ENCODE results near the gene MBD3.

MBD3 gene

DNA sequence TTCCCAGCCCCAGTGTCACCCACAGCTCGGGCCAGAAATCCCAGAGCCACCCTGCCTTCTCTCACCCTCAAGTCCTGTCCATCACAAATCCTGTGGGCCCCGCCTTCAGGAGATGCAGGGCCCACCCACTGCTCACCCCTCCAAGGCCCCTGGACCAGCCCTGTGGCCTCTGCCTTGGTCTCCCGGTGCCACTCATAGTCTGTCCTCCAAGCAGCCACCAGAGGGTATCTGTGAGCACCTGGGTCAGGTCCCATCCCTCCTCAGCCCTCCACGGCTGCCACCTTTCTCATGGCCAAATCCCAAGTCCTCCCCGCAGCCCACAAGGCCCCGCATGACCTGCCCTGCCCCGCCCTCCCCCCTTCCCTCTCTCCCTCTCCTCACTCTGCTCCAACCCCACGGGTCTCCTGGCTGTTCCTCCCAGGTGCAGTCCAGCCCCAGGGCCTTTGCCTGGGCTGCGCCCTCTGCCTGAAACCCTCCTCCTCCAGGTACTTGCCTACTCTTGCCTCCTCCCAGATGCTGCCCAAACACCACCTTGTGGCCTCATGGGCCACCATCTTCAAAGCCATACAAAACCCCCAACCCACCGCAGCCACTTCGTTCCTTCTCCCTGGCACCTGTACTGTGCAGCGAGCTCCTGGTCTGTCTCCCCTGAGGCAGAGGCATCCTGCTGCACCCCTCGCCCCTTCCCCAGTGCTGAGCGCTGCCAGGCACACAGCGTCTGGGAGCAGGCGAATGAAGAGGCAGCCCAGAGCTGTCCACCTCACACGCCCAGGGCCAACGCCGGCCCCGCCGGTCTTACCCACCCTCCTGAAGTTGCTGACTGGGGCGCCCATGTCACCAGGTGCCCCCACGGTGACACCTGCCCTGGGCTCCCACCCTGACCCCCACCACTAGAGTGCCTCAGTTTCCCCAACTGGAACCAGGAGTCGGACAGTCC lies 25.8 kb upstream of the MBD3 start:
- DNase-seq = peak; percentile 13

DNA sequence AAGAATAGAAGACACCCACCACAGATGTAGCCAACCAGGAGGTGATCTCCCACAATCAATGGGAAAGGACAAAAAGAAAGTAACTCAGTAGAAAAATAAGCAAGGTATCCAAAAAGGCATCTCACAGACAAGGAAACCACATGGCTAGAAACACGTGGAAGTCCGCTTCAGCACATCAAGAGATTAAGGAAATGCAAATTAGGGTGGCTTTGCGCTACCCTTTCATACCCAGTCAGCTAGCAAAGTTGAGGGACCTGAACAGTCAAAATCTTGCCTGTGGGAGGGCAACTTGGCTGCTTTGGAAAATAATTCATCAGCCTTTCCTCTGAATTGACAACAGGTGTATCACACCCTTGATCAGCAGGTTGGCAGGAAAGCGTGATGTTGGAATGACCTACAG lies 24.2 kb upstream of the MBD3 start:
- no peak for DNase-seq

DNA sequence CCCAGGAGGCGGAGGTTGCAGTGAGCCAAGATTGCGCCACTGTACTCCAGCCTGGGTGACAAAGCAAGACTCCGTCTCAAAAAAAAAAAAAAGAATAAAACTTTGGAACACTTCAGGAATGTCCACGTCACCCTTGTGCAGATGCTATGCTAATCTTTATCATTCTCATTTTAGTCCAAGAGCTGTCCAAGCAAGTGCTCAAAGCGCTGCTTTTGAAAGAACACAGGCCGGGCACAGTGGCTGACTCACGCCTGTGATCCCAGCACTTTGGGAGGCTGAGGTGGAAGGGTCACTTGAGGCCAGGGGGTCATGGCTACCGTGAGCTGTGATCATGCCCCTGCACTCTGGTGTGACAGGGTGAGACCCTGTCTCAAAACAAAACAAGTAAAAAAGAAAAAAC lies 23.7 kb upstream of the MBD3 start:
- no peak for DNase-seq

DNA sequence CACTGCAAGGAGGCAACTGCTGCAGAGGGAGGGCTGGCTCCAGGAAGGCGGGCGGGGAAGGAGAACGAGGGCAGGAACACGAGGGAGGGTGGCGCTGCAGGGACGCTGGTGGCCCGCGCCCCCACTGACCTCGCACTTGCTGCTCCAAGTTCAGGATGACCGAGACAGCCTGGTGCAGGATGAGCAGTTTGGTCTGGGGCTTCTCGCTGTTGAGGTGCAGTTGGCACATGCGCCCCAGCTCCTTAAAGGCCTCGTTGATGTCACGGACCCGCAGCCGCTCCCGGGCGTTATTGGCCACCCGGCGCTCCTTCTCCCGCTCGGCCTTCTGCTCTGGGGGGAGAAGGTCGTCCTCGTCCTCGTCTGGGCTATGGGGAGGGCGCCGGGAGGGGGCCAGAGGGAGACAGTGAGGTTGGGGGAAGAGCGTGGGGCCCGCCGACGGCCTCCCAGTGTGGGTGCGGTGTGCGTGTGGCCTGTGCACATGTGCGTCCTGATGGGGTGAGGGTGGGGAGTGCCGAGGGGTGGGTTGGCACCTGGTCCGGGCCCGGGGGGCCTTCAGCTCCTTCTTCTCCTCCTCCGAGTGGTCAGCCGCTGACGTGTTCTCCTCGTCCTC lies 22.6 kb upstream of the MBD3 start:
- DNase-seq = no peak

DNA sequence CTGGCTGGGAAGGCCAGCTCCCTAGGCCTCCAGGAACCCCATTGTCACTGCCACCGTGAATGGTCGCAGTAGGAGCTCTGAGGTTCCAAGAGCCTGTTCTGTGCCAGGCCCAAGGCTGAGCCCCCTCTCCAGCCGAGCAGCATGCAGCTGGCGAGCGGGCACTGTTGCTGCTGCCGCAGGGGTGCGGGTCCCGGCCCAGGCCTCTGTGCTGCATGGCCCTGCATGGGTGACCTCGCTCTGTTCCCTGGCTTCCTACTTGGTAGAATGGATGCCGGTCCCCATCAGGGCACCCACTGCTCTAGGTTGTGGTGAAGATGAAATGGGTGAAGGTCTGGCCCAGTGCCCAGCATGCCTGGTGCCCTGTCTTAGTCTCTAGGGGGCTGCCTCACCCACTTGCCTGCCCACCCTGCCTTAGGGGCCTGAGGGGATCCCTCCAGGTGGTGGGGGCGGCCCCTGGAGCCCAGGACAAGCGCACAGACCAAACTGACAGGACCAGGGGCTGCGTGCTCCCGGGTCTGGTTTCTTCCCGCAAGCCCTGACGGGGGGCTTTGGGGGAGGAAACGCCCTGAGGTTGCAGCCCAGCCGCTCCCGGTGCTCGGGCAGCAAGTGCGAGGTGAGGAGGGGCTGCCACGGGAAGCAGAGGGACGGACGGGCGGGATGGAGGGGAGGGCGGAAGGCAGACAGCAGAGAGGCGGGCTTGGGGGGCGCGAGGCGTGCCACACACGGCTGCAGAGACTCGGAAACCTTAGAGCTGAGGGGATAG lies 21.3 kb upstream of the MBD3 start:
- no peak for DNase-seq

- no peak for DNase-seq
Observed at GRCh38 chr19:1613146-1613545, 20.5 kb upstream of the MBD3 start.

- DNase-seq = no peak
Observed at GRCh38 chr19:1612114-1613086, 19.7 kb upstream of the MBD3 start.

GRCh38 chr19:1611353-1611752 lies 18.7 kb upstream of the MBD3 start:
- DNase-seq = no peak

DNA sequence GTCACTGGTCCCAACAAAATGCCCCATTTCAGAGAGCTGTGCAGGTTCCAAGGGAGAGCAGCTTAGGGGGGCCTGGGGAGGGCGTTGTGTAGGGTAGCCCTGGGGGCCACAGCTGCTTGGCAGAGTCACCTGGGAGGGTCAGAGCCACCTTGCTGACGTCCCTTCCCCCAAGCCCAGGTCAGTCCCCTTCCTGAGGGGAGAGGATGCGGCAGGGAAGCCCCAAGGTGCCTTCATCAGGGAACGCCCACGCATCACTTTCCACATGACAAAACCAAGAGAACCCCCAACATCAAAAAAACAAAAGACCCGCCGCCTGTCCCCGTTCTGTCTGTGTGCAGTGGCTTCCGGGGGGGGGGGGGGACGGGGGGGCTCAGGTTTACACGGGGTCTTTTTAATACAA lies 17.9 kb upstream of the MBD3 start:
- no peak for DNase-seq

DNA sequence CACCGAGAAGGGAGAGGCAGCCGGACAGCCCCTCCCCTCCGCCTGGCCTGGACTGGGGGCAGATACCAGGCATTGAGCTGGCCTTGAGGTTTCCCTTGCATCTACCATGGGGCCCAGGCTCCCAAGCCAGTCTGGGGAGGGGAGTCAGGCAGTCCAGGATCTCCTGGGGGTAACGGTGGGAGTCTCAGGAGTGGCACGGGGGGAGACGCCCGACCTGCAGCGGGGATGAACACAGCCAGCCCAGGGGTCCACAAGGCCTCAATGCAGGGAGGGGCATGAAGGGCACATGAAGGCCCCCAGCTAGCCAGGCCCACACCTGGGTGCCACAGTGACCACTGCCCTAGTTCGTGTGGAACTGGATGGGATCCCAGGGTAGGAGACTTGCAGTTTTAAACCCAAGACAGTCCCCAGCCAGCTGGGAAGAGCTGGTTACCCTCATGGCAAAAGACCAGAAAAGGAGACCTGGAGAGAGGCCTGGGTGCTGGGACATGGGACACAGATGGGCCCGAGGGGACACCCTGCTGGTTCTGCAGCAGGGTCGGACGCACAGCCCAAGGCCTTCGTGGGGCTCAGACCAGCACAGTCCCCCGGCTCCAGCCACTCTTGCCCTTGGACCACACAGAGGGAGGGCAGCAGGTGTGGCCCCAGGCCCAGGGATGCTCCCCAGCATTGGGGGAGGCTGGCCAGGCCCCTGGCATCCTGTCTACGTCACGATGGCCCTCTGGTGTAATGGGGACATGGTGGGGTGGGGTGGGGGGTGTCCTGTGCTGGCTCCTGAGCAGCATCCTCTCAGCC lies 17.2 kb upstream of the MBD3 start:
- no peak for DNase-seq

GRCh38 chr19:1609103-1609396 lies 16.4 kb upstream of the MBD3 start:
- DNase-seq = no peak

DNA sequence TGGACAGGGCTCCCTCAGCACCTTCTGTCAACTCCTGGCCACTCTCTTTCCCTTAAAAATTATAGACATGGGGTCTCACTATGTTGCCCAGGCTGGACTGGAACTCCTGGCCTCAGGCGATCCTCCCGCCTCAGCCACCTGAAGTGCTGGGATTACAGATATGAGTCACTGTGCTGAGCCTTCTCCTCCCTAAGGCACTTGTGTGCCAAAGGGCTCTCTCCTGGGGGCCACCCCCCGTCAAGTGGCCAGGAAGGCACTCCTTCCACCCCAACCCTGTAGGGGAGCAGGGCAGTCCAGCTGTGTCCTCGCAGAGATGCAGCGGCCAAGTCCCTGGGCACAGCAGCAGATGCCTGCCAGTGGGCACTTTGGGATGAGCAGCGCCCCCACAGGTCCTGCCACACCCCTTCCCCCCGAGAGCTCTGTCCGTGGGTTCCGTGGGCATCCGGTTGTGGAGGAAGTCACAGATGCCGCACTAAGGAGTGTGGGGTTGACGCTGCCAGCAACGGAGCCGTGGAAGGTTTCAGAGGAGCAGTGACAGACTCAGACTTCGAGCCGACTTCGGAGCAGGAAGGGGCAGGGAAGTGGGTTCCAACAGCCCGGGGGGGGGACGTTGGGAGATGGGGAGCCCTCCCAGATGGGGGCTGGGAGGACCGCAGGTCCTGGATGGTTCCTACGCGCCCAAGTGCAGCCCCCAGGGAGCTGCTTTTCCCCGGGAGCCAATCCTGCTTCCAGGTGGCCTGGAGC lies 15.9 kb upstream of the MBD3 start:
- no peak for DNase-seq

GRCh38 chr19:1606138-1606651 lies 13.5 kb upstream of the MBD3 start:
- DNase-seq = no peak

GRCh38 chr19:1605236-1606137 lies 12.8 kb upstream of the MBD3 start, which contains the start of gene UQCR11:
TSS of gene UQCR11 (minus strand) at chr19:1605462. CDS start at chr19:1605409, 53 bp downstream.
- DNase-seq = peak; percentile 95

DNA sequence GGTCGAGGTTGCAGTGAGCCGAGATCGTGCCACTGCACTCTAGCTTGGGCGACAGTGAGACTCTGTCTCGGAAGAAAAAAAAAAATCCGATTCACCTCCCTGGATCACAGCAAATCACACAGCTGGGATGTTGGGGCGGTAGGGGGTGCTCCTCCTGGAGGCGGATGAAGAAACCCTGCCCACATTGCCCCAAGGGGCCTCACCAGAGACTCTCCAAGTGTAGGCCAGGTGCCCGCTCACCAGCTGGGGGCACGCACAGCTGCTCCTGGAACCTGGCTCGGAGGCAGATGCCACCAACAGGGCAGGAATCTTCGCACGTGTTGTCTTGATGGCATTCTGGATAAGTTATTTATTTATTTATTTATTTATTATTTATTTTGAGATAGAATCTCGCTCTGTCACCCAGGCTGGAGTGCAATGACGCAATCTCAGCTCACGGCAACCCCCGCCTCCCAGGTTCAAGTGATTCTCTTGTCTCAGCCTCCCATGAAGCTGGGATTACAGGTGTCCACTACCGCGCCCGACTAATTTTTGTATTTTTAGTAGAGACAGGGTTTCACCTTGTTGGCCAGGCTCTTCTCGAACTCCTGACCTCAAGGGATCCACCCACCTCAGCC lies 9.5 kb upstream of the MBD3 start:
- no peak for DNase-seq

GRCh38 chr19:1601613-1602064 lies 9.0 kb upstream of the MBD3 start:
- DNase-seq = no peak

DNA sequence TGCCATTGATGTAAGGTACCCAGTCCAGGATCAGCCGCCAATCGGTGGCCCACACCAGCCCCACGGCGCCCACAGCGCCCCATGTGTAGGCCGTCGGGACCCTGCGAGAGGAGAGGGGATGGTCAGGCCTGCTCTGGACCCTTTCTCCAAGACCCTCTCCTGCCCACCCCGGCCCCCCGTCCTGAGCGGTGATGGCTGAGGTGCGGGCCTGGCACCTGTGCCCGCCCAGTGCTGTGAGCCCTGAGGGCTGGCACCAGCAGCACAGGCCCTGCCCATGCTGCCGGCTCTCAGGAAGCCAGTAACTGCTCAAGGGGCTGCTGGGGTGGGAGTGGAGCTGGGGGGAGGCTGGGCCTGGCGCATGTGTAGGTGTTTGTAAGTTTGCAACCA lies 6.8 kb upstream of the MBD3 start:
- DNase-seq = no peak

DNA sequence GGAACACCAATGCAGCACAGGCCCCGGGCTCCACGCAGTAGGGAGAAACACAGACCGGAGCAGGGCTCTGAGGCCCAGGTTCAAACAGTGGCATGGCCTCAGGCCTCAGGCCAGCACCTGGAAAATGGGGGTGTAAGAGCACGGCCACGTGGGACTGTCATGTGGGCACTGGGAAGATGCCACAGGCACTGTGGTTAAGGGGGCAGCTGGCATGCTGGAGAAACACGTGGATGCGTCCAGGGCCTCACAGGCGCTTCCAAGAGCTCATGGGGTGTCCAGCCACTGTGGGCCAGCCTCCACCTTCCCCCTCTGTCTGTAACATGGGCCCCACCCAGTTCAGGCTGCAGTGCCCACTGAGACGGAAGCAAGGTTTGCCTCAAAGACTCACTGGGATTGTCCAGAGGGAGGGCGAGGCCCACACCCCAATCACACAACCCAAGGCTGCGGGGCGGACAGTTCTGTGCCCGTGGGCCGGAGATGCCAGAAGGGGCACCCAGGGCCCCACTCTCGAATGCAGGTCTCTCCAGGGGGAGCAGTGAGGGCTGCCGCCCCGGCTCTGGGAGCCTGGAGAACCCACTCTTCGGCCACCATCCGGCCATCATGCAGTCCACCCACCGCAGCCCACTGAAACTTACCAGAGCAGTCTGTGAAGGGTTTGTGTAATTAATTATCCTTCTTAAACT lies 6.3 kb upstream of the MBD3 start:
- no peak for DNase-seq

DNA sequence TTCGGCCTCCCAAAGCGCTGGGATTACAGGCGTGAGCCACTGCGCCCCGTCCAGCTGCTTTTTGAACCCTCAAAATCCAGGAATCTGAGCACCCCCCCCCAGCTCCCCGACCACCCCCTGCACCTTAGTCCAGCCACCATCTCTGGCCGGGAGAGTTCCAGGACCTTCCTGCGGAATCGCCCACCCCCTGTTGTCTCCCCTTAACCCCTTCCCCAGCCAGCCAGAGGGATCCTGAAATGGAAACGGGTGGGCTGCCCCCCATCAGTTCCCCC lies 772 bp upstream of the MBD3 start:
- no peak for DNase-seq

Measured in DMS 273 treated with DMSO at 0.1 percent for 48 hours (cell line).